ENCODE results near the gene SYCN. TPM values are rescaled to one million over a fixed set of nuclear protein-coding genes. Genes with fewer than 3 reads are reported as not detected.

The SYCN gene
- polyA plus RNA-seq, 4 donors = 2.7 TPM; not detected in 3

DNA sequence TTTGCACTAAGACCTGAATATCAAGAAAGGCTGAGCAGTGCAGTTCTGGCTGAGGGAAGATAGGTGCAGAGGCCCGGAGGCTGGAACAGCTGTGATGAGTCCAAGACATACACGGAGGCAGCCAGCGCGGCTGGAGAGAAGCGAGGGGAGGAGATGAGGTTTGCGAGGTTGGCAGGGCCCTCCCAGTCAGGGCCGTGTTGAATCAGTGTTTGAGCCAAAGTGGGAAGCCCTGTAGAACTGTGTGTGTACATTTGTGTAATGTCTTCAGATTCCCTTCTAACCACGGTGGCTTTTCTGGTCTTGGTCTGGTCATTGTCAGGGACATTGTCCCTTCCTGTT, 43.6 kb downstream of the SYCN start:
- H3K4me3 ChIP-seq (ENCODE audit: low read depth in 1 of 3, low read length in 3 of 3) = no peak overlapping the region
- no peak for DNase-seq
- no peak overlapping the region for H3K27ac ChIP-seq (ENCODE audit: low read depth in 1 of 3, low read length in 2 of 3)
- no peak for FAIRE-seq
- H3K27me3 ChIP-seq (ENCODE audit: control insufficient read depth in 3 of 3, insufficient read depth in 3 of 3, low read length in 3 of 3) = no peaks in the 10 kb centered on the region
- H3K36me3 ChIP-seq (ENCODE audit: control insufficient read depth in 3 of 3, insufficient read depth in 2 of 3, low read depth in 1 of 3, low read length in 3 of 3) = peaks cover 2 to 75% (median 3%) of the 10 kb centered on the region in 3 donors
- peaks cover 0 to 41% (median 5%) of the 10 kb centered on the region in 3 donors for H3K4me1 ChIP-seq (ENCODE audit: control insufficient read depth in 3 of 3, insufficient read depth in 2 of 3, low read depth in 1 of 3, low read length in 2 of 3)
- no peaks in the 10 kb centered on the region for H3K9me3 ChIP-seq (ENCODE audit: control insufficient read depth in 2 of 2, insufficient read depth in 1 of 2, low read depth in 1 of 2, low read length in 1 of 2)
- WGBS, 3 donors = 43 to 75% (median 66%) methylated on average over 8 of the region's 8 CpGs

DNA sequence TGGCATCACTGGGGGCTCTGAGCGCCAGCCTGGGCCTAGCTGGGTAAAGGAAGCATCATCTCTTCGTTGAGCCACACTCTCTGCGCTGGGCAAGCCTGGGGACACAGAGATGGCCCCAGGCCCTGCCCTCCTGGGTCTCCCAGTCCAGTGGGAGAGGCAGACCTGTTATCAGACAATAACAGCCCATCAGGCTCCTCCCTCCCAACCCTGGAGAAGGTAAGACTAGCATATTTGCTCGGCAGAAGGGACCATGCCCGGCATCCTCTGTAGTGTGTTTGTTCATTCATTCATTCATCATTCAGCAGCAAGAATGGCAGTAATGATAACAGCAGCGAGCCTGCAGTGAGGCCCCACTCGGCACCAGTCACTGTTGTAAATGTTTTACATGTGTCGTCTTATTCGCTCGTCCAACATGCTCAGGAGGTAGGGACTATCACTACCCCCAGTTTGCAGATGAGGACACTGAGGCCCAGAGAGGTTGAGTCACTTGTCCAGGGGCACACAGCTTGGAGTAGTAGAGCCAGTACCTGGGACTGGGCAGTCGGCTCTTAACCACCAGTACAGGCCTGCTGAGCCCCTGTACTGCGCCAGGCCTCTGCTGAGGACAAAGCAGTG, 45.3 kb downstream of the SYCN start:
- no peak overlapping the region for H3K4me3 ChIP-seq (ENCODE audit: low read depth in 1 of 3, low read length in 3 of 3)
- peaks cover 0 to 53% (median 5%) of the 10 kb centered on the region in 3 donors for H3K4me1 ChIP-seq (ENCODE audit: control insufficient read depth in 3 of 3, insufficient read depth in 2 of 3, low read depth in 1 of 3, low read length in 2 of 3)
- WGBS, 3 donors = 66 to 82% (median 81%) methylated on average over 12 of the region's 12 CpGs
- H3K27ac ChIP-seq (ENCODE audit: low read depth in 1 of 3, low read length in 2 of 3) = no peak overlapping the region
- H3K36me3 ChIP-seq (ENCODE audit: control insufficient read depth in 3 of 3, insufficient read depth in 2 of 3, low read depth in 1 of 3, low read length in 3 of 3) = peaks cover 2 to 75% (median 3%) of the 10 kb centered on the region in 3 donors
- no peaks in the 10 kb centered on the region for H3K9me3 ChIP-seq (ENCODE audit: control insufficient read depth in 2 of 2, insufficient read depth in 1 of 2, low read depth in 1 of 2, low read length in 1 of 2)
- peak in 1 of 2 donors; percentile 51 for DNase-seq
- H3K27me3 ChIP-seq (ENCODE audit: control insufficient read depth in 3 of 3, insufficient read depth in 3 of 3, low read length in 3 of 3) = no peaks in the 10 kb centered on the region
- no peak for FAIRE-seq

DNA sequence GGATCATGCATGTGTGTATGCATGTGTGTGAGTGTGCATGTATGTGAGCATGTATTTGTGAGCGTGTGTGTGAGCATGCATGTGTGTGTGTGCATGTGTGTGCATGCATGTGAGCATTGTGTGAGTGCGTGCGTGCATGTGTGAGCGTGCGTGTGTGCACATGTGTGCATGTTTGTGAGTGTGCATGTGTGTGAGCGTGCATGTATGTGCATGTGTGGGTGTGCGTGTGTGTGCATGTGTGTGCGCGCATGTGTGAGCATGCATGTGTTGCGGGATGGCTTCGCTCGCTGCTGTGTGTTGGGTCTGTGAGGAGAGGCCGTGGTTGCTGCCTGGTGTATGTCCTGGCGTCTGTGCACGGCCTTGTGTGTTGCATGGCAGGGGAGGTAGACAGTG, 46.1 kb downstream of the SYCN start:
- 93 to 95% (median 94%) methylated on average over 15 of the region's 15 CpGs for WGBS, 3 donors
- no peak overlapping the region for H3K27ac ChIP-seq (ENCODE audit: low read depth in 1 of 3, low read length in 2 of 3)
- peaks cover 2 to 75% (median 3%) of the 10 kb centered on the region in 3 donors for H3K36me3 ChIP-seq (ENCODE audit: control insufficient read depth in 3 of 3, insufficient read depth in 2 of 3, low read depth in 1 of 3, low read length in 3 of 3)
- no peak overlapping the region for H3K4me3 ChIP-seq (ENCODE audit: low read depth in 1 of 3, low read length in 3 of 3)
- H3K27me3 ChIP-seq (ENCODE audit: control insufficient read depth in 3 of 3, insufficient read depth in 3 of 3, low read length in 3 of 3) = no peaks in the 10 kb centered on the region
- H3K4me1 ChIP-seq (ENCODE audit: control insufficient read depth in 3 of 3, insufficient read depth in 2 of 3, low read depth in 1 of 3, low read length in 2 of 3) = peaks cover 0 to 55% (median 5%) of the 10 kb centered on the region in 3 donors
- DNase-seq (no peak), FAIRE-seq (no peak)
- no peaks in the 10 kb centered on the region for H3K9me3 ChIP-seq (ENCODE audit: control insufficient read depth in 2 of 2, insufficient read depth in 1 of 2, low read depth in 1 of 2, low read length in 1 of 2)

DNA sequence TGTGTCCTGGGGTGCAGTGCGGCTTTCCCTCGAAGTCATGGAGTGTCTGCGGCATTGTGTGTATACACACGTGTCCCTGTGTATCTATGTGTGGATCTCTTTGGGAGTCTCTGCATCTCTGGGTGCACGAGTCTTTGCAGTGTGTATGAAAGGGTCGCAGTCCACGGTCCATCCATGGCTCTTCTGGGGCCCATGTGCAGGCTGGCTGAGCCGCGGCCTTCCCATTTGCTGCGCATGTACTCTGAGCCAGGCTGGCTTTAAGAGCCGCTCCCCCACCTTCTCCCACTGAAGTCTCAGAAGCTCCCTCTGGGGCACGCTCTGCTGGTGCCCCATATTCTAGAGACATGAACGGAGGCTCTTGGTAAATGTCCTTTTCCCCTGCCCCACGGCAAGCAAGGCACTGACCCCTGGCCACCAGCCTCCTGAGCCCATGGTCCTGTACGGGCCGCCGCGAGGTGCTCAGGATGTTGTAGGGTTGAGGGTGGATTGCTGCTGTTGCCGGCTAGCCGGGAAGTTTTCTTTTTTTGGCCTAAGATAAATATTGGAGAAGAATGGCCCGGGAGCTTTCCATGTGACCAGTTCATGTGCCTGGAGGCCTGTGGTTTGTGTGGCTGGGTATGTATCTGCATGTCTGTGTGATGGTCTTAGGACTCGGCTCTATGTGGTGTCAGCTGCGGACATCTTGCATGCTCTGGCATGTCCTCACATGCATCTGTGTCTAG, 46.6 kb downstream of the SYCN start:
- 68 to 87% (median 82%) methylated on average over 22 to 23 of the region's 23 CpGs for WGBS, 3 donors
- H3K4me1 ChIP-seq (ENCODE audit: control insufficient read depth in 3 of 3, insufficient read depth in 2 of 3, low read depth in 1 of 3, low read length in 2 of 3) = peaks cover 0 to 55% (median 5%) of the 10 kb centered on the region in 3 donors
- DNase-seq (peak in 1 of 2 donors; percentile 41), FAIRE-seq (no peak)
- no peak overlapping the region for H3K27ac ChIP-seq (ENCODE audit: low read depth in 1 of 3, low read length in 2 of 3)
- peaks cover 0 to 70% (median 3%) of the 10 kb centered on the region in 3 donors for H3K36me3 ChIP-seq (ENCODE audit: control insufficient read depth in 3 of 3, insufficient read depth in 2 of 3, low read depth in 1 of 3, low read length in 3 of 3)
- no peak overlapping the region for H3K4me3 ChIP-seq (ENCODE audit: low read depth in 1 of 3, low read length in 3 of 3)
- H3K27me3 ChIP-seq (ENCODE audit: control insufficient read depth in 3 of 3, insufficient read depth in 3 of 3, low read length in 3 of 3) = no peaks in the 10 kb centered on the region
- H3K9me3 ChIP-seq (ENCODE audit: control insufficient read depth in 2 of 2, insufficient read depth in 1 of 2, low read depth in 1 of 2, low read length in 1 of 2) = no peaks in the 10 kb centered on the region

DNA sequence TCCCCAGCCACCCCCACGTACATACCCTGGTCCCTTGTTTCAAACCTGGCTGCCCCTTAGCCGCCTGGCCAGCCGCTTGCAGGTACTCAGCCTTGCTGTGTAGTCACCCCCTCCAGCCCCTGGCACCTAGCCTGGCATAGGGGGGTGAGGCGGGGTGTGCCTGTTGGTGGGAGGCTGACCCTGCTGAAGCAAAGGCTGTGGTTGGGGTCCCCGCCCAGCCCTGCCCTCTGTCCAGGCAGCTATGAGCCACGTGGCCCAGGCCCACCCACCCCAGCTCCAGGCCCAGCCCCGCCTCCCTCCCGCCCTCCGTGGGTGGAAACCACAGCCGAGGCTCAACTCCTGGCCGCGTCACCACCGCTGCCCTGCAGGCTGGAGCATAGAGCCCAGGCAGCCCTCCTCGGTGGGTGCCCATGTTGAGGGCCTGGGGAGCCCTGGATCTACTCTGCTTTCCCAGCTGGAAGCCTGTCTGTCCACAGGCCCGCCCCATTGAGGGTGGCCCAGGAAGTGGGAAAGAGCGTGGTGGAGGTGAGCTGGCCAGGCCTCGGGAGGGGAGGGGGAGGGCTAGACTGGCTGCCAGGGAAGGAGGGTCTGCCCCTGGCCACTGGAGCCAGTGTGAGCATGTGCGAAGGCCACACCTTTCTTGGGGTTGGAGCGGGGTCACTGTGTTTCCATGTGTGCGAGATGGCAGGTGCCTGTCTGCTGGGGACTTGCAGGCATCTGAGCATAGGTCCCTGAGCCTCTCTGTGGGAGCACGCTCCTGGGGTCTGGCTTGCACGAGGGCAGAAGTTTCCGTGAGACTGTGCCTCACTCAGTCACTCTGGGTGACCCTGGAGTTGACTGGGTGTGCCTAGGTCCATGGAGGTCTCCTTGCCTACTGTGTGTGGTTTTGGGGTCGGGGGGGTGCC, 47.5 kb downstream of the SYCN start:
- peaks cover 0 to 55% (median 5%) of the 10 kb centered on the region in 3 donors for H3K4me1 ChIP-seq (ENCODE audit: control insufficient read depth in 3 of 3, insufficient read depth in 2 of 3, low read depth in 1 of 3, low read length in 2 of 3)
- WGBS, 3 donors = 34 to 47% (median 46%) methylated on average over 24 of the region's 24 CpGs
- H3K27ac ChIP-seq (ENCODE audit: low read depth in 1 of 3, low read length in 2 of 3) = no peak overlapping the region
- no peaks in the 10 kb centered on the region for H3K27me3 ChIP-seq (ENCODE audit: control insufficient read depth in 3 of 3, insufficient read depth in 3 of 3, low read length in 3 of 3)
- FAIRE-seq = no peak
- H3K36me3 ChIP-seq (ENCODE audit: control insufficient read depth in 3 of 3, insufficient read depth in 2 of 3, low read depth in 1 of 3, low read length in 3 of 3) = peaks cover 0 to 67% (median 3%) of the 10 kb centered on the region in 3 donors
- DNase-seq = peak in 1 of 2 donors; percentile 41
- no peak overlapping the region for H3K4me3 ChIP-seq (ENCODE audit: low read depth in 1 of 3, low read length in 3 of 3)
- H3K9me3 ChIP-seq (ENCODE audit: control insufficient read depth in 2 of 2, insufficient read depth in 1 of 2, low read depth in 1 of 2, low read length in 1 of 2) = no peaks in the 10 kb centered on the region

DNA sequence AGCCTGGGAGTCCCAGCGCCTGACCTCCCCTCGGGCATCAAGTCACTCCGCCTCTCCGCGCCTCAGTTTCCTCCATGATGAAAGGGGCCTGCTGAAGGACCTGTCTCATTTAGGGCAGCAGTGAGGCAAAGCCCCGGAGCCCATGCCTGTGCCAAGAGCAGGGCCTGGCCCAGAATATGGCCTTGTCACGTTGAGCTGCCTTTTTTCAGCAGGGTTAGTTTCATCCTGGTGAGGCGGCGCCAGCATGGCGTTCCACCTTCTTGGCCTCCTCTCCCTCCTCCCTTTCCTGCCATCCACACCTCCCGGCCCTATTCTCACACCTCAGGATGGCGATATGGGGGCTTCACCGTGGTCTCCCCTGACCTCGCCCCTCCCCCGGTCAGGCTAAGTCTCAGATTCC, 48.3 kb downstream of the SYCN start:
- WGBS, 3 donors = 79 to 86% (median 84%) methylated on average over 15 of the region's 15 CpGs

DNA sequence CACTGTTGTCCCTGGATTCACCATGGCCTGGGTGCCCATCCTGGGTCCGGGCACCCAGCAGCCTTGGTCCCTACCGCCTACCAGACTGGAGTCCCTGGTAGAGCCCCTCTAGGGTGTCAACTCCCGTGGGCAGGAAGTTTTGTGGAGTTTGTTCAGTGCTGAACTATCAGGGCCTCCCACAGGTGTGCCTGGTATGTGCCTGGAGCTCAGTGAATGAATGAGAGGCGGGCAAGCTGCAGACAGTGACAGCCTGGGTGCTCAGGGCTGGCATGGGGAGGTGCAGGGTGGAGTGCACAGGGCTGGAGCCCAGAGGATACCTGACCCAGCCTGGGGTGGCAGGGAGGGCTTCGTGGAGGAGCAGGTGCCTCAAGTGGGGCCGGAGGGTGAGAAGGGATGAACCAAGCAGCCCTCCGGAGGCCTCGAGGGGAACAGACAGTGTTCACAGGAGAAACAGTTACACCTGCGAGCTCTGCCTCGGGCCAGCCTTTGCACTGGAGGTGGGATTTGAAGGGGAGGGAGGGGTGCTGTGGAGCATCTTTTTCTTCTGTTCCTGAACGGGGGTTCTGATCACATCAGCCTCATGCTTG, 48.9 kb downstream of the SYCN start:
- no peak overlapping the region for H3K4me3 ChIP-seq (ENCODE audit: low read depth in 1 of 3, low read length in 3 of 3)
- H3K9me3 ChIP-seq (ENCODE audit: control insufficient read depth in 2 of 2, insufficient read depth in 1 of 2, low read depth in 1 of 2, low read length in 1 of 2) = no peaks in the 10 kb centered on the region
- H3K27ac ChIP-seq (ENCODE audit: low read depth in 1 of 3, low read length in 2 of 3) = peak overlapping the region in 2 of 3 donors; percentile 15 to 17
- 53 to 71% (median 58%) methylated on average over 11 of the region's 11 CpGs for WGBS, 3 donors
- H3K4me1 ChIP-seq (ENCODE audit: control insufficient read depth in 3 of 3, insufficient read depth in 2 of 3, low read depth in 1 of 3, low read length in 2 of 3) = peaks cover 0 to 64% (median 5%) of the 10 kb centered on the region in 3 donors
- H3K27me3 ChIP-seq (ENCODE audit: control insufficient read depth in 3 of 3, insufficient read depth in 3 of 3, low read length in 3 of 3) = no peaks in the 10 kb centered on the region
- DNase-seq (no peak), FAIRE-seq (no peak)
- H3K36me3 ChIP-seq (ENCODE audit: control insufficient read depth in 3 of 3, insufficient read depth in 2 of 3, low read depth in 1 of 3, low read length in 3 of 3) = peaks cover 0 to 62% (median 3%) of the 10 kb centered on the region in 3 donors

More for the DNA sequence above, 48.3 kb downstream of the SYCN start:
- Histone ChIP-seq H3K4me3 (ENCODE audit: low read depth in 1 of 3, low read length in 3 of 3) (no peak overlapping the region), H3K36me3 (ENCODE audit: control insufficient read depth in 3 of 3, insufficient read depth in 2 of 3, low read depth in 1 of 3, low read length in 3 of 3) (peaks cover 0 to 63% (median 3%) of the 10 kb centered on the region in 3 donors), H3K4me1 (ENCODE audit: control insufficient read depth in 3 of 3, insufficient read depth in 2 of 3, low read depth in 1 of 3, low read length in 2 of 3) (peaks cover 0 to 63% (median 5%) of the 10 kb centered on the region in 3 donors), H3K27ac (ENCODE audit: low read depth in 1 of 3, low read length in 2 of 3) (no peak overlapping the region), H3K27me3 (ENCODE audit: control insufficient read depth in 3 of 3, insufficient read depth in 3 of 3, low read length in 3 of 3) (no peaks in the 10 kb centered on the region), H3K9me3 (ENCODE audit: control insufficient read depth in 2 of 2, insufficient read depth in 1 of 2, low read depth in 1 of 2, low read length in 1 of 2) (no peaks in the 10 kb centered on the region)
- FAIRE-seq (no peak), DNase-seq (no peak)

DNA sequence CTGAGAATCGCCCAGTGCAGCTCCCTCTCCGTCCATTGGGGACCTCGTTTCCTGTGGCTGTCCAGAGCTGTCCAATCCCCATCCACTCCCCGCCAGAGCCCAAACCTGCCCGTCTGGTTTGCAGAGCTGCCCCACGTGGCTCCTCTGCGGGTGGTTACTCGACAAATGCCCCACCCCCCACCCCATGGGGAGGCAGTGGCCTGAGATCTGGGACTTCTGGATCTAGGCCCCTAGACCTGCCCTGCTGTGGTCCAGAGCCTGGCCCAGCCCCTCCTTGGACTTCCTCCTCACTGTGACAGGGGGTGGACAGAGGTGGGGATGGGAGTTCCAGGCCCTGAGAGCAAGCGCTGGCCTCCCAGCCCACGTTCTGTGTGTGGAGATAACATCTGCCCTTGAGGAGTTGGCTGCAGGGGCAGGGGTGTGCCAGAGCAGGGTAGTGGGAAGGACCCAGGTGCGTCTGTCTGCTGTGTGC, 49.4 kb downstream of the SYCN start:
- Histone ChIP-seq H3K27me3 (ENCODE audit: control insufficient read depth in 3 of 3, insufficient read depth in 3 of 3, low read length in 3 of 3) (no peaks in the 10 kb centered on the region), H3K9me3 (ENCODE audit: control insufficient read depth in 2 of 2, insufficient read depth in 1 of 2, low read depth in 1 of 2, low read length in 1 of 2) (no peaks in the 10 kb centered on the region), H3K36me3 (ENCODE audit: control insufficient read depth in 3 of 3, insufficient read depth in 2 of 3, low read depth in 1 of 3, low read length in 3 of 3) (peaks cover 0 to 59% (median under 1%) of the 10 kb centered on the region in 3 donors), H3K4me3 (ENCODE audit: low read depth in 1 of 3, low read length in 3 of 3) (no peak overlapping the region), H3K4me1 (ENCODE audit: control insufficient read depth in 3 of 3, insufficient read depth in 2 of 3, low read depth in 1 of 3, low read length in 2 of 3) (peaks cover 0 to 64% (median 5%) of the 10 kb centered on the region in 3 donors), H3K27ac (ENCODE audit: low read depth in 1 of 3, low read length in 2 of 3) (peak overlapping the region in 2 of 3 donors; percentile 15 to 17)
- no peak for FAIRE-seq
- WGBS, 3 donors = 14 to 54% (median 48%) methylated on average over 11 of the region's 11 CpGs
- peak; percentile 61 to 77 for DNase-seq
